GM12878 (cell line): ENCODE results near the gene CBLN1. TPM values are rescaled to one million over a fixed set of nuclear protein-coding genes. Genes with fewer than 3 reads are reported as not detected.

ENCODE experiments used
- ETV6 ChIP-seq, 2 experiments: fragments of 450-650 bp in 1 of 2; IDR thresholded peaks in 1 of 2; conservative IDR thresholded peaks in 1 of 2; 2 replicates each; pipeline ENCODE4 v1.6.1; 2014; ENCODE audit warnings: antibody characterized with exemption in 1 of 2, borderline replicate concordance in 1 of 2, low read depth in 1 of 2, mild to moderate bottlenecking in 1 of 2, moderate library complexity in 1 of 2
- JUND ChIP-seq: IDR thresholded peaks from 2 replicates; pipeline ENCODE4 v1.6.1; 2012; ENCODE audit warnings: low read depth, mild to moderate bottlenecking, low read length, improper control_type of control experiment, moderate library complexity
- NR2C2 ChIP-seq: IDR thresholded peaks from 2 replicates; pipeline ENCODE4 v1.6.1; 2011; ENCODE audit warnings: borderline replicate concordance, low read depth; ENCODE audit not compliant: control insufficient read depth, insufficient read length
- PAX8 ChIP-seq: fragments of 450-650 bp; IDR thresholded peaks from 2 replicates; pipeline ENCODE4 v1.6.1; 2017; ENCODE audit warnings: mild to moderate bottlenecking, moderate library complexity
- PML ChIP-seq: IDR thresholded peaks from 2 replicates; pipeline ENCODE4 v1.6.1; 2012; ENCODE audit warnings: low read length, inconsistent platforms
- POU2F2 ChIP-seq: IDR thresholded peaks from 3 replicates; pipeline ENCODE4 v1.6.1; 2011; ENCODE audit warnings: low read depth, mild to moderate bottlenecking, low read length, borderline replicate concordance
- YBX1 ChIP-seq: fragments of 450-650 bp; IDR thresholded peaks from 2 replicates; pipeline ENCODE4 v1.6.1; 2016; ENCODE audit warnings: antibody characterized with exemption
- polyA plus RNA-seq, 11 experiments: library from polyadenylated mRNA; depleted of rRNA in 4 of 11; unstranded in 6 of 11; stranded (reverse) in 5 of 11; fragments of >200 nt; fragmentation: Nextera tagmentation in 4 of 11; fragmentation: Illumina TruSeq in 1 of 11; extraction: Ambion mirVana in 4 of 11; extraction: Trizol in 1 of 11; gene quantifications; 1 replicate in 1 of 11; 2 replicates in 10 of 11; pipeline versions ENCODE4 v1.2.1 to v1.2.3, GENCODE V29; 2011 to 2016; ENCODE audit warnings: inconsistent platforms in 2 of 11, missing spikeins in 2 of 11, low read depth in 1 of 11
- total RNA-seq, 4 experiments: library from RNA; depleted of rRNA in 3 of 4; stranded (reverse); fragments of >200 nt in 3 of 4; fragmentation: Illumina TruSeq in 1 of 4; extraction: Trizol in 1 of 4; gene quantifications; 2 replicates each; pipeline versions ENCODE4 v1.2.1 to v1.2.3, GENCODE V29; 2013 to 2021
- TF ChIP-seq, protein P1 (sequence below): fragments of 450-650 bp; IDR thresholded peaks from 2 replicates; pipeline ENCODE4 v1.6.1; 2018; ENCODE audit warnings: mild to moderate bottlenecking, low read depth, moderate library complexity; ENCODE audit not compliant: partially characterized antibody
- TF ChIP-seq, protein P2 (sequence below): fragments of 450-650 bp; IDR thresholded peaks from 2 replicates; pipeline ENCODE4 v1.6.1; 2017; ENCODE audit warnings: mild to moderate bottlenecking, moderate library complexity

CBLN1 gene
- total and polyA plus RNA-seq, 10 of the 15 experiments (the other 5 are each of a cell fraction or from before 2014, with no cell fraction given), result not detected

DNA sequence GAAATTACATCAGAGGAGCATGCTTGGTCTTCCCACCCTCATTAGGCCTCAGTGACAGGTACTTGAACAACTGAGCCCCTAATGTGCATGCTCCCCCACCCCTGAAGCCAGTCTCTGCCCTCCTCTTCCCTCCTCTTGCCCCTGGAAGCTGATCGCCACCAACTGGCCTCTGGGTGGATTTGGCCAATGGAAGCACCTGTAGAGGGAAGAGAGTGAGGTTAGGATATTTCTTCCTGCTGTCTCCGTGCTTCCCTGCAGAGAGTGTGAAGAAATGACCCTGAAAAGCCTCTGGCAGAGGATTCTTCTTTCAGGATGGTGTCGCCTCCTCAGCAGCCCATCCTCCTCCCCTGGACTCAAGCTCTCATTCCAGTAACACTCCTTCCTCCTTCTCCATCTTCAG is 5.9 kb upstream of the CBLN1 start (continued):
- TF ChIP-seq, protein P1, sequence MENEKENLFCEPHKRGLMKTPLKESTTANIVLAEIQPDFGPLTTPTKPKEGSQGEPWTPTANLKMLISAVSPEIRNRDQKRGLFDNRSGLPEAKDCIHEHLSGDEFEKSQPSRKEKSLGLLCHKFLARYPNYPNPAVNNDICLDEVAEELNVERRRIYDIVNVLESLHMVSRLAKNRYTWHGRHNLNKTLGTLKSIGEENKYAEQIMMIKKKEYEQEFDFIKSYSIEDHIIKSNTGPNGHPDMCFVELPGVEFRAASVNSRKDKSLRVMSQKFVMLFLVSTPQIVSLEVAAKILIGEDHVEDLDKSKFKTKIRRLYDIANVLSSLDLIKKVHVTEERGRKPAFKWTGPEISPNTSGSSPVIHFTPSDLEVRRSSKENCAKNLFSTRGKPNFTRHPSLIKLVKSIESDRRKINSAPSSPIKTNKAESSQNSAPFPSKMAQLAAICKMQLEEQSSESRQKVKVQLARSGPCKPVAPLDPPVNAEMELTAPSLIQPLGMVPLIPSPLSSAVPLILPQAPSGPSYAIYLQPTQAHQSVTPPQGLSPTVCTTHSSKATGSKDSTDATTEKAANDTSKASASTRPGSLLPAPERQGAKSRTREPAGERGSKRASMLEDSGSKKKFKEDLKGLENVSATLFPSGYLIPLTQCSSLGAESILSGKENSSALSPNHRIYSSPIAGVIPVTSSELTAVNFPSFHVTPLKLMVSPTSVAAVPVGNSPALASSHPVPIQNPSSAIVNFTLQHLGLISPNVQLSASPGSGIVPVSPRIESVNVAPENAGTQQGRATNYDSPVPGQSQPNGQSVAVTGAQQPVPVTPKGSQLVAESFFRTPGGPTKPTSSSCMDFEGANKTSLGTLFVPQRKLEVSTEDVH, result no peak
- TF ChIP-seq POU2F2 (no peak), YBX1 (no peak), JUND (no peak), PML (no peak), PAX8 (no peak), NR2C2 (no peak), ETV6 (conservative IDR thresholded peaks at IDR 0.05 in 1 of 2, IDR thresholded peaks at IDR 0.05 in 1 of 2; ENCODE audit: borderline replicate concordance in 1 of 2, low read depth in 1 of 2) (no peak)
- TF ChIP-seq, protein P2, sequence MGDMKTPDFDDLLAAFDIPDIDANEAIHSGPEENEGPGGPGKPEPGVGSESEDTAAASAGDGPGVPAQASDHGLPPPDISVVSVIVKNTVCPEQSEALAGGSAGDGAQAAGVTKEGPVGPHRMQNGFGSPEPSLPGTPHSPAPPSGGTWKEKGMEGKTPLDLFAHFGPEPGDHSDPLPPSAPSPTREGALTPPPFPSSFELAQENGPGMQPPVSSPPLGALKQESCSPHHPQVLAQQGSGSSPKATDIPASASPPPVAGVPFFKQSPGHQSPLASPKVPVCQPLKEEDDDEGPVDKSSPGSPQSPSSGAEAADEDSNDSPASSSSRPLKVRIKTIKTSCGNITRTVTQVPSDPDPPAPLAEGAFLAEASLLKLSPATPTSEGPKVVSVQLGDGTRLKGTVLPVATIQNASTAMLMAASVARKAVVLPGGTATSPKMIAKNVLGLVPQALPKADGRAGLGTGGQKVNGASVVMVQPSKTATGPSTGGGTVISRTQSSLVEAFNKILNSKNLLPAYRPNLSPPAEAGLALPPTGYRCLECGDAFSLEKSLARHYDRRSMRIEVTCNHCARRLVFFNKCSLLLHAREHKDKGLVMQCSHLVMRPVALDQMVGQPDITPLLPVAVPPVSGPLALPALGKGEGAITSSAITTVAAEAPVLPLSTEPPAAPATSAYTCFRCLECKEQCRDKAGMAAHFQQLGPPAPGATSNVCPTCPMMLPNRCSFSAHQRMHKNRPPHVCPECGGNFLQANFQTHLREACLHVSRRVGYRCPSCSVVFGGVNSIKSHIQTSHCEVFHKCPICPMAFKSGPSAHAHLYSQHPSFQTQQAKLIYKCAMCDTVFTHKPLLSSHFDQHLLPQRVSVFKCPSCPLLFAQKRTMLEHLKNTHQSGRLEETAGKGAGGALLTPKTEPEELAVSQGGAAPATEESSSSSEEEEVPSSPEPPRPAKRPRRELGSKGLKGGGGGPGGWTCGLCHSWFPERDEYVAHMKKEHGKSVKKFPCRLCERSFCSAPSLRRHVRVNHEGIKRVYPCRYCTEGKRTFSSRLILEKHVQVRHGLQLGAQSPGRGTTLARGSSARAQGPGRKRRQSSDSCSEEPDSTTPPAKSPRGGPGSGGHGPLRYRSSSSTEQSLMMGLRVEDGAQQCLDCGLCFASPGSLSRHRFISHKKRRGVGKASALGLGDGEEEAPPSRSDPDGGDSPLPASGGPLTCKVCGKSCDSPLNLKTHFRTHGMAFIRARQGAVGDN, result no peak
